HCT116 (cell line): ENCODE measurements around the gene RPTOR. TPM values are rescaled to one million over a fixed set of nuclear protein-coding genes. Genes with fewer than 3 reads are reported as not detected.

Experiments used
- ATAC-seq: fragments of 200-7000 bp; cut with Tn5 transposase; 2 replicates; pipeline ENCODE4 v1.9.1; 2020; ENCODE audit warnings: mild to moderate bottlenecking, moderate library complexity
- BruUV-seq: library from RNA; stranded (reverse); fragments of 400-500 nt; replicated peaks from 2 replicates; lab custom pipeline; 2021; lab: Mats Ljungman, UMichigan
- CTCF ChIA-PET: fragments of 300-600 bp; sonication (Branson Sonifier 250); formaldehyde crosslinking; loops from one replicate; lab custom pipeline; 2021; ENCODE audit warnings: antibody characterized with exemption; lab: Charles Lee
- POLR2A ChIA-PET: fragments of 300-600, 350-600 bp; sonication (Branson Sonifier 250); formaldehyde crosslinking; loops from one replicate; lab custom pipeline; 2021; ENCODE audit warnings: antibody characterized with exemption; lab: Charles Lee
- RAD21 ChIA-PET, 2 experiments: fragments of 300-600 bp; sonication (Branson Sonifier 250); formaldehyde crosslinking; loops; one replicate each; lab custom pipeline; 2023; ENCODE audit warnings: low total read pairs in 2 of 2; ENCODE audit not compliant: uncharacterized antibody in 2 of 2, unreplicated experiment in 2 of 2, low non-redundant PET in 1 of 2; lab: Charles Lee
- DNase-seq: peaks from one replicate; pipeline ENCODE4 v3.0.0-alpha.2; 2010; ENCODE audit warnings: low read depth, low spot score
- H2AFZ ChIP-seq: fragments of 200-600 bp; shearing (Covaris generic), sonication (generic); 2 replicates; pipeline ENCODE4 v1.6.1; 2017; ENCODE audit warnings: low read depth, mixed run types, mixed read lengths, antibody characterized with exemption, low read length; ENCODE audit not compliant: poor library complexity, severe bottlenecking
- H3K27ac ChIP-seq: 2 replicates; pipeline ENCODE4 v1.5.1; 2012; ENCODE audit warnings: low read depth, low read length
- H3K27me3 ChIP-seq: fragments of 200-600 bp; sonication (generic); 2 replicates; pipeline ENCODE4 v1.6.1; 2016; ENCODE audit warnings: mixed run types, low read length, mixed read lengths; ENCODE audit not compliant: insufficient read depth
- H3K36me3 ChIP-seq, 2 experiments: fragments of 200-500 bp in 1 of 2; fragments of 200-600 bp in 1 of 2; sonication (Bioruptor generic) in 1 of 2; sonication (generic) in 1 of 2; 2 replicates each; pipeline versions ENCODE4 v1.5.1 to v1.6.1; 2014 to 2016; ENCODE audit warnings: low read length in 2 of 2, inconsistent platforms in 1 of 2, mixed read lengths in 1 of 2, mixed run types in 1 of 2; ENCODE audit not compliant: insufficient read depth in 2 of 2, control insufficient read depth in 1 of 2
- H3K4me1 ChIP-seq, 2 experiments: fragments of 200-600 bp in 1 of 2; sonication (generic) in 1 of 2; 2 replicates each; pipeline versions ENCODE4 v1.5.1 to v1.6.1; 2012 to 2017; ENCODE audit warnings: low read length in 2 of 2, inconsistent platforms in 1 of 2, mild to moderate bottlenecking in 1 of 2, mixed read lengths in 1 of 2, mixed run types in 1 of 2, moderate library complexity in 1 of 2; ENCODE audit not compliant: insufficient read depth in 2 of 2, control insufficient read depth in 1 of 2
- H3K4me2 ChIP-seq: fragments of 200-600 bp; sonication (generic); 2 replicates; pipeline ENCODE4 v1.6.1; 2017; ENCODE audit warnings: mixed run types, low read length, mixed read lengths
- H3K4me3 ChIP-seq, 2 experiments: fragments of 200-600 bp in 1 of 2; sonication (generic) in 1 of 2; replicated peaks in 1 of 2; 2 replicates each; pipeline ENCODE4 v1.5.1; 2011 to 2016; ENCODE audit warnings: low read length in 2 of 2, control low read depth in 1 of 2, low read depth in 1 of 2, mild to moderate bottlenecking in 1 of 2, mixed read lengths in 1 of 2, mixed run types in 1 of 2
- H3K79me2 ChIP-seq: fragments of 200-600 bp; sonication (generic); 2 replicates; pipeline ENCODE4 v1.6.1; 2017; ENCODE audit warnings: mild to moderate bottlenecking, mixed run types, low read length, moderate library complexity, mixed read lengths; ENCODE audit not compliant: insufficient read depth
- H3K9ac ChIP-seq: fragments of 200-600 bp; sonication (generic); 2 replicates; pipeline ENCODE4 v1.6.1; 2016; ENCODE audit warnings: low read length, mixed read lengths
- H3K9me2 ChIP-seq: fragments of 200-600 bp; sonication (generic), shearing (Covaris generic); 2 replicates; pipeline ENCODE4 v1.6.1; 2017; ENCODE audit warnings: mixed run types, mild to moderate bottlenecking, moderate library complexity; ENCODE audit not compliant: insufficient read depth
- H3K9me3 ChIP-seq, 2 experiments: fragments of 200-500 bp in 1 of 2; fragments of 200-600 bp in 1 of 2; sonication (Bioruptor generic) in 1 of 2; sonication (generic) in 1 of 2; 2 replicates each; pipeline ENCODE4 v1.6.1; 2014 to 2017; ENCODE audit warnings: low read length in 2 of 2, mixed read lengths in 2 of 2, inconsistent platforms in 1 of 2, low read depth in 1 of 2, mild to moderate bottlenecking in 1 of 2, mixed run types in 1 of 2, moderate library complexity in 1 of 2; ENCODE audit not compliant: control insufficient read depth in 1 of 2, insufficient read depth in 1 of 2
- H4K20me1 ChIP-seq: fragments of 200-600 bp; sonication (generic), shearing (Covaris generic); 2 replicates; pipeline ENCODE4 v1.6.1; 2017; ENCODE audit warnings: mixed run types, mild to moderate bottlenecking, moderate library complexity; ENCODE audit not compliant: insufficient read depth
- CBX3 ChIP-seq: IDR thresholded peaks from 2 replicates; pipeline ENCODE4 v1.6.1; 2012; ENCODE audit warnings: low read depth
- CTCF ChIP-seq, 3 experiments: fragments of 200-600 bp in 1 of 3; sonication (generic) in 1 of 3; IDR thresholded peaks in 2 of 3; conservative IDR thresholded peaks in 1 of 3; 2 replicates each; pipeline ENCODE4 v1.5.1; 2012 to 2017; ENCODE audit warnings: low read depth in 2 of 3, low read length in 2 of 3, antibody characterized with exemption in 1 of 3, borderline replicate concordance in 1 of 3, control low read depth in 1 of 3, mild to moderate bottlenecking in 1 of 3, mixed read lengths in 1 of 3, mixed run types in 1 of 3, moderate library complexity in 1 of 3; ENCODE audit not compliant: insufficient read depth in 1 of 3
- EGR1 ChIP-seq: IDR thresholded peaks from 2 replicates; pipeline ENCODE4 v1.6.1; 2012; ENCODE audit warnings: low read depth
- ELF1 ChIP-seq: IDR thresholded peaks from 2 replicates; pipeline ENCODE4 v1.6.1; 2012; ENCODE audit warnings: low read depth, borderline replicate concordance
- EZH2 ChIP-seq: fragments of 200-600 bp; sonication (generic); IDR thresholded peaks from 2 replicates; pipeline ENCODE4 v1.6.1; 2017; ENCODE audit warnings: antibody characterized with exemption, mixed run types
- EZH2phosphoT487 ChIP-seq: fragments of 200-600 bp; IDR thresholded peaks from 2 replicates; pipeline ENCODE4 v1.6.1; 2018; ENCODE audit warnings: antibody characterized with exemption, borderline replicate concordance
- FOSL1 ChIP-seq: IDR thresholded peaks from 2 replicates; pipeline ENCODE4 v1.6.1; 2012; ENCODE audit warnings: low read depth
- JUND ChIP-seq: IDR thresholded peaks from 2 replicates; pipeline ENCODE4 v1.6.1; 2012
- POLR2A ChIP-seq: IDR thresholded peaks from 2 replicates; pipeline ENCODE4 v1.7.0; 2011; ENCODE audit warnings: borderline replicate concordance; ENCODE audit not compliant: insufficient read depth, insufficient read length; ENCODE audit errors: extremely low read depth
- REST ChIP-seq: IDR thresholded peaks from 2 replicates; pipeline ENCODE4 v1.6.1; 2012; ENCODE audit warnings: low read depth
- SIN3A ChIP-seq: IDR thresholded peaks from 2 replicates; pipeline ENCODE4 v1.6.1; 2012; ENCODE audit warnings: low read depth
- SP1 ChIP-seq: IDR thresholded peaks from 2 replicates; pipeline ENCODE4 v1.6.1; 2012; ENCODE audit warnings: low read depth
- YY1 ChIP-seq: IDR thresholded peaks from 2 replicates; pipeline ENCODE4 v1.6.1; 2011; ENCODE audit warnings: low read length, low read depth, moderate library complexity, mild to moderate bottlenecking; ENCODE audit not compliant: insufficient replicate concordance; ENCODE audit errors: extremely low read depth
- ZBTB33 ChIP-seq: IDR thresholded peaks from 2 replicates; pipeline ENCODE4 v1.6.1; 2011; ENCODE audit warnings: mild to moderate bottlenecking, low read length, moderate library complexity; ENCODE audit not compliant: insufficient replicate concordance; ENCODE audit errors: extremely low read depth
- ZFX ChIP-seq: fragments of 450-650 bp; IDR thresholded peaks from 2 replicates; pipeline ENCODE4 v1.6.1; 2017
- intact Hi-C: fragments of 100-400 bp; cut with micrococcal nuclease; formaldehyde crosslinking; loops from 2 replicates; pipeline ENCODE4 v1.10.0; 2022
- total RNA-seq: library from RNA; stranded (reverse); gene quantifications from one replicate; pipeline ENCODE4 v1.2.1, GENCODE V29; 2021; ENCODE audit not compliant: unreplicated experiment

The RPTOR gene
- total RNA-seq, 1 experiment from 2014 or later, result 69.5 TPM

GRCh38 chr17:80852476-80853015 lies 307.9 kb downstream of the RPTOR start (continued):
- TF ChIP-seq ZBTB33, result no peak
- TF ChIP-seq SP1, result no peak
- no peak for TF ChIP-seq YY1

GRCh38 chr17:80853076-80853475 lies 308.4 kb downstream of the RPTOR start:
- no peaks in the 10 kb centered on the region for H3K27me3 ChIP-seq
- H2AFZ ChIP-seq, result no peak overlapping the region
- ATAC-seq (no peak), DNase-seq (no peak)
- ChIA-PET CTCF (no interaction called here), POLR2A (no interaction called here), RAD21 (no interaction called here)
- no peaks in the 10 kb centered on the region for H3K9me3 ChIP-seq
- intact Hi-C loops, result no loop called here
- peaks cover 17 to 33% of the 10 kb centered on the region in 2 experiments for H3K4me1 ChIP-seq
- H3K4me2 ChIP-seq, result no peak overlapping the region
- BruUV-seq, result no TSS peak
- H3K9me2 ChIP-seq, result no peaks in the 10 kb centered on the region
- H3K4me3 ChIP-seq, result no peak overlapping the region
- TF ChIP-seq ZBTB33, result no peak
- no peak for TF ChIP-seq SIN3A
- no peak for TF ChIP-seq REST
- TF ChIP-seq CBX3, result no peak
- no peak for TF ChIP-seq EZH2
- no peak for TF ChIP-seq ZFX
- no peak for TF ChIP-seq CTCF (IDR thresholded peaks at IDR 0.05 in 2 of 3, conservative IDR thresholded peaks at IDR 0.05 in 1 of 3; ENCODE audit: borderline replicate concordance in 1 of 3, insufficient read depth in 1 of 3, low read depth in 2 of 3, low read length in 2 of 3)
- no peak for TF ChIP-seq JUND
- TF ChIP-seq FOSL1, result no peak
- TF ChIP-seq EZH2phosphoT487, result no peak
- no peak for TF ChIP-seq YY1
- no peak for TF ChIP-seq EGR1
- no peak for TF ChIP-seq POLR2A
- no peak for TF ChIP-seq ELF1
- H3K27ac ChIP-seq, result no peak overlapping the region
- no peaks in the 10 kb centered on the region for H4K20me1 ChIP-seq
- no peaks in the 10 kb centered on the region for H3K79me2 ChIP-seq
- H3K36me3 ChIP-seq, result no peaks in the 10 kb centered on the region; a peak in 1 of 4 replicates
- H3K9ac ChIP-seq, result no peak overlapping the region
